Measurements from ENCODE around the gene CRELD2. TPM values are rescaled to one million over a fixed set of nuclear protein-coding genes. Genes with fewer than 3 reads are reported as not detected.

Gene CRELD2
- total and polyA plus RNA-seq, 2 of the 13 experiments (the other 11 are each of a cell fraction or from before 2014, with no cell fraction given), result 17.2 to 44.7 TPM

DNA sequence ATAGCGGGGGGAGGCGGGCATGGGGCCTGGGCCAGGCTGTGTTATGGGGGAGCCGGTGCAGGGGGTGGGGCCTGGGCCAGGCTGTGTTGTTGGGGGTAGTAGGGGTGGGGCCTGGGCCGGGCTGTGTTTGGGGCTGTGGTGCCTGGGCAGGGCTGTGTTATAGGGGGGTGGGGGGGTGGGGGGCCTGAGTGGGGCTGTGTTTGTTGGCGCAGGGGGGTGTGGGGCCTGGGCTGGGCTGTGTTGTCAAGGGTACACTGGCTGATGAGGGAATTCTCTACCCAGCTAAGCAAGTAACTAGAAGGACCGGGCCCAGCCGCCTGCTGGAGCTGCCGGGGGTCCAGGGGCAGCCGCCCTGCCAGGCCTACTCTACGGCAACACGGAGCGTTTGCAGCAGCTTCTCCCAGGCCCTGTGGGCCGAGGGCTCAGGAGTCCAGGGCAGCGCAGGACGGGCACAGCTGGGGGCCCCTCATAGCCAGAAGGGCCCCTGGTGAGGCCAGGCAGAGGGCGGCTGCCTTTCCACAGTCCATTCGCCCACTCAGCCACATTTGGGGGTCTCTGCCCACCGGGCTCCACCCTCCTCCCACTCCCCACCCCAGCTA, 32.1 kb downstream of the CRELD2 start:
- ATAC-seq, result 0 out of 3 replicates have a peak, but pooled peaks have one; percentile 1
- Histone ChIP-seq H3K4me3 (replicated peaks in 1 of 3; ENCODE audit: insufficient read depth in 1 of 3, low read depth in 2 of 3, low read length in 3 of 3) (peak overlapping the region; percentile 54 to 77 (median 60); a peak in 5 of 6 replicates), H3K9ac (ENCODE audit: insufficient read depth, low read depth, low read length) (peak overlapping the region; percentile 78), H3K4me2 (ENCODE audit: low read depth, low read length) (peak overlapping the region; percentile 81), H3K27ac (ENCODE audit: extremely low read length, insufficient read depth, low read length) (peak overlapping the region; percentile 68), H3K27me3 (ENCODE audit: control insufficient read depth in 1 of 2, insufficient read depth in 2 of 2, low read length in 2 of 2) (no peaks in the 10 kb centered on the region), H4K20me1 (ENCODE audit: insufficient read depth, low read length) (no peaks in the 10 kb centered on the region), H3K36me3 (replicated peaks in 1 of 2; ENCODE audit: control insufficient read depth in 1 of 2, insufficient read depth in 2 of 2, low read length in 2 of 2) (no peaks in the 10 kb centered on the region), H3K79me2 (ENCODE audit: insufficient read depth, low read length) (no peaks in the 10 kb centered on the region), H3K9me3 (ENCODE audit: low read length) (no peaks in the 10 kb centered on the region), H3K4me1 (ENCODE audit: insufficient read depth, low read length) (peaks cover 95% of the 10 kb centered on the region), H2AFZ (ENCODE audit: low read length) (no peak overlapping the region)
- POLR2A ChIA-PET, result interaction anchor here (1.0 to 18.6 kb wide), 4 partner anchors 7 to 16 kb away, joined by 4 to 722 read pairs (median 152); partner anchors contain the start of gene PIM3
- intact Hi-C loops (cut with micrococcal nuclease; ENCODE audit: unreplicated experiment), result no loop called here
- TF ChIP-seq, protein P1, sequence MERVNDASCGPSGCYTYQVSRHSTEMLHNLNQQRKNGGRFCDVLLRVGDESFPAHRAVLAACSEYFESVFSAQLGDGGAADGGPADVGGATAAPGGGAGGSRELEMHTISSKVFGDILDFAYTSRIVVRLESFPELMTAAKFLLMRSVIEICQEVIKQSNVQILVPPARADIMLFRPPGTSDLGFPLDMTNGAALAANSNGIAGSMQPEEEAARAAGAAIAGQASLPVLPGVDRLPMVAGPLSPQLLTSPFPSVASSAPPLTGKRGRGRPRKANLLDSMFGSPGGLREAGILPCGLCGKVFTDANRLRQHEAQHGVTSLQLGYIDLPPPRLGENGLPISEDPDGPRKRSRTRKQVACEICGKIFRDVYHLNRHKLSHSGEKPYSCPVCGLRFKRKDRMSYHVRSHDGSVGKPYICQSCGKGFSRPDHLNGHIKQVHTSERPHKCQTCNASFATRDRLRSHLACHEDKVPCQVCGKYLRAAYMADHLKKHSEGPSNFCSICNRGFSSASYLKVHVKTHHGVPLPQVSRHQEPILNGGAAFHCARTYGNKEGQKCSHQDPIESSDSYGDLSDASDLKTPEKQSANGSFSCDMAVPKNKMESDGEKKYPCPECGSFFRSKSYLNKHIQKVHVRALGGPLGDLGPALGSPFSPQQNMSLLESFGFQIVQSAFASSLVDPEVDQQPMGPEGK (CRISPR knock-in tag; IDR thresholded peaks at IDR 0.05), result peak; percentile 58; the same call in 1 of the 2 replicates
- TF ChIP-seq HNRNPL (IDR thresholded peaks at IDR 0.05; ENCODE audit: low read depth, low read length), result peak; percentile 86
- 0 out of 2 replicates have a peak, but pooled peaks have one; percentile 41 for TF ChIP-seq MEIS2 (CRISPR knock-in tag; IDR thresholded peaks at IDR 0.05)
- TF ChIP-seq RAD21 (CRISPR knock-in tag; IDR thresholded peaks at IDR 0.05), result peak; percentile 25; the same call in 1 of the 2 replicates
- 0 out of 2 replicates have a peak, but pooled peaks have one; percentile 15 for TF ChIP-seq FOXO1 (CRISPR knock-in tag; IDR thresholded peaks at IDR 0.05)
- peak; percentile 34; the same call in 1 of the 2 replicates for TF ChIP-seq HNF4A (CRISPR knock-in tag; IDR thresholded peaks at IDR 0.05)
- peak; percentile 58; the same call in 1 of the 2 replicates for TF ChIP-seq BRD4 (CRISPR knock-in tag; IDR thresholded peaks at IDR 0.05)
- TF ChIP-seq, protein P2, sequence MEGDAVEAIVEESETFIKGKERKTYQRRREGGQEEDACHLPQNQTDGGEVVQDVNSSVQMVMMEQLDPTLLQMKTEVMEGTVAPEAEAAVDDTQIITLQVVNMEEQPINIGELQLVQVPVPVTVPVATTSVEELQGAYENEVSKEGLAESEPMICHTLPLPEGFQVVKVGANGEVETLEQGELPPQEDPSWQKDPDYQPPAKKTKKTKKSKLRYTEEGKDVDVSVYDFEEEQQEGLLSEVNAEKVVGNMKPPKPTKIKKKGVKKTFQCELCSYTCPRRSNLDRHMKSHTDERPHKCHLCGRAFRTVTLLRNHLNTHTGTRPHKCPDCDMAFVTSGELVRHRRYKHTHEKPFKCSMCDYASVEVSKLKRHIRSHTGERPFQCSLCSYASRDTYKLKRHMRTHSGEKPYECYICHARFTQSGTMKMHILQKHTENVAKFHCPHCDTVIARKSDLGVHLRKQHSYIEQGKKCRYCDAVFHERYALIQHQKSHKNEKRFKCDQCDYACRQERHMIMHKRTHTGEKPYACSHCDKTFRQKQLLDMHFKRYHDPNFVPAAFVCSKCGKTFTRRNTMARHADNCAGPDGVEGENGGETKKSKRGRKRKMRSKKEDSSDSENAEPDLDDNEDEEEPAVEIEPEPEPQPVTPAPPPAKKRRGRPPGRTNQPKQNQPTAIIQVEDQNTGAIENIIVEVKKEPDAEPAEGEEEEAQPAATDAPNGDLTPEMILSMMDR (CRISPR knock-in tag; IDR thresholded peaks at IDR 0.05), result no peak
- TF ChIP-seq, protein P3, sequence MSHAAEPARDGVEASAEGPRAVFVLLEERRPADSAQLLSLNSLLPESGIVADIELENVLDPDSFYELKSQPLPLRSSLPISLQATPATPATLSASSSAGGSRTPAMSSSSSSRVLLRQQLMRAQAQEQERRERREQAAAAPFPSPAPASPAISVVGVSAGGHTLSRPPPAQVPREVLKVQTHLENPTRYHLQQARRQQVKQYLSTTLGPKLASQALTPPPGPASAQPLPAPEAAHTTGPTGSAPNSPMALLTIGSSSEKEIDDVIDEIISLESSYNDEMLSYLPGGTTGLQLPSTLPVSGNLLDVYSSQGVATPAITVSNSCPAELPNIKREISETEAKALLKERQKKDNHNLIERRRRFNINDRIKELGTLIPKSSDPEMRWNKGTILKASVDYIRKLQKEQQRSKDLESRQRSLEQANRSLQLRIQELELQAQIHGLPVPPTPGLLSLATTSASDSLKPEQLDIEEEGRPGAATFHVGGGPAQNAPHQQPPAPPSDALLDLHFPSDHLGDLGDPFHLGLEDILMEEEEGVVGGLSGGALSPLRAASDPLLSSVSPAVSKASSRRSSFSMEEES (CRISPR knock-in tag; IDR thresholded peaks at IDR 0.05), result 0 out of 2 replicates have a peak, but pooled peaks have one; percentile 10
- TF ChIP-seq ZNF768 (CRISPR knock-in tag; IDR thresholded peaks at IDR 0.05), result no peak
- TF ChIP-seq SPEN (CRISPR knock-in tag; IDR thresholded peaks at IDR 0.05; ENCODE audit: low read depth), result peak; percentile 13; the same call in 1 of the 2 replicates
- TF ChIP-seq FOSL2 (CRISPR knock-in tag; IDR thresholded peaks at IDR 0.05), result peak; percentile 16; the same call in 1 of the 2 replicates
- TF ChIP-seq IRF2 (CRISPR knock-in tag; IDR thresholded peaks at IDR 0.05), result 0 out of 2 replicates have a peak, but pooled peaks have one; percentile 9
- TF ChIP-seq ZNF350 (CRISPR knock-in tag; IDR thresholded peaks at IDR 0.05; ENCODE audit: borderline replicate concordance, low read depth), result no peak
- TF ChIP-seq KLF11 (CRISPR knock-in tag; IDR thresholded peaks at IDR 0.05), result no peak
- 0 out of 2 replicates have a peak, but pooled peaks have one; percentile 11 for TF ChIP-seq TAF1 (CRISPR knock-in tag; IDR thresholded peaks at IDR 0.05)
- TF ChIP-seq ZNF263 (CRISPR knock-in tag; IDR thresholded peaks at IDR 0.05), result peak; percentile 7; the same call in 1 of the 2 replicates
- TF ChIP-seq HNRNPK (IDR thresholded peaks at IDR 0.05; ENCODE audit: low read depth, low read length, poor library complexity, severe bottlenecking), result peak; percentile 52
- no peak for TF ChIP-seq ZNF282 (IDR thresholded peaks at IDR 0.05; ENCODE audit: partially characterized antibody)
- TF ChIP-seq GATAD2A (CRISPR knock-in tag; IDR thresholded peaks at IDR 0.05), result 0 out of 2 replicates have a peak, but pooled peaks have one; percentile 1
- no peak for TF ChIP-seq NFYC (CRISPR knock-in tag; IDR thresholded peaks at IDR 0.05)
- in situ Hi-C loops (cut with HindIII; ENCODE audit: extremely low pct_ligation_motif_present, low pct_unique_long_range_greater_than_20kb), result no loop called here
- 17% methylated on average over 3 of the region's 18 CpGs for WGBS (ENCODE audit: low lambda C conversion rate)
- CTCF ChIA-PET (ENCODE audit: low intra/inter-chr PET ratio, low total read pairs), result no interaction called here
- FAIRE-seq, result no peak
- DNase-seq (ENCODE audit: low spot score), result no peak
- BruUV-seq (replicated peaks), result no TSS peak

All from HepG2 (cell line).